KBM-7 (cell line): ENCODE measurements around the gene RNF17.
A peak's percentile ranks its signal among the peaks of the same experiment; 100 is the strongest.
"Not testable (repeated sequence)": the region's sequence is repeated elsewhere in the genome, so short reads cannot be mapped to it uniquely, and the experiment has no call there.

Experiments
- DNase-seq: peaks from one replicate; pipeline ENCODE4 v3.0.0-alpha.2; 2015
- in situ Hi-C: fragments of 300-500 bp; cut with MboI; formaldehyde crosslinking; loops from 2 replicates; pipeline ENCODE4 v1.14.3; 2020; ENCODE audit warnings: low sequenced_read_pairs, low pct_unique_long_range_greater_than_20kb, mixed read lengths

RNF17 gene

GRCh38 chr13:24837528-24837927 is 73.6 kb downstream of the RNF17 start:
- in situ Hi-C loops, DNase-seq: not testable (repeated sequence)

DNA sequence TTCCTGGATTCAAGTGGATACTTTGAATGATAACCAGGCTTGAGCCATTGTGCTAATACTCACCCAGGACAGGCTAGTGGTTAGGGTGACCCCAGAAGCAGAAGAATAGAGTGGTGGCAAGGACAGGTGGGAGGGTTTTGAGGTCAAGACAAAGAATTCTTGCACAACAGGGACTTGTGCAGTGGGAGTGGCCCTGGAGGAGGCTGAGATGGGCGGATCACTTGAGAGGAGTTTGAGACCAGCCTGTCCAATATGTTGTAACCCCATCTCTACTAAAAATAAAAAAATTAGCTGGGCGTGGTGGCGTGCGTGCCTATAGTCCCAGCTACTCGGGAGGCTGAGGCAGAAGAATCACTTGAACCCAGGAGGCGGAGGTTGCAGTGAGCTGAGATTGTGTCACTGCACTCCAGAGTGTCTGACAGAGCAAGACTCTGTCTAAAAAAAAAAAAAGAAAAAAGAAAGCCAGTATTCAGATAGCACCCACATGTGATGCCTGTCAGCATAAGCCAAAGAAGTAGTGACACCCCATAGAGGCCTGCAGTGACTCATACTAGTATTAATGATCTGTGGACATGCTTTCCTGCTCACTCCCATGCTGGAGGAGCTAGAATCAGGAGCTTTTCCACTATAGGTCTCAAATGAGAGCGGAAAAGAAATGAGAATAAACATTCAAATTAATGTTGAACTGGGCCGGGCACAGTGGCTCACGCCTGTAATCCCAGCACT is 78.7 kb downstream of the RNF17 start:
- no peak for DNase-seq
- in situ Hi-C loops = no loop called here

- in situ Hi-C loops = no loop called here
- no peak for DNase-seq
Observed at GRCh38 chr13:24851546-24851945, 87.6 kb downstream of the RNF17 start.

- in situ Hi-C loops = no loop called here
- DNase-seq = no peak
Observed at GRCh38 chr13:24854311-24854710, 90.3 kb downstream of the RNF17 start.

DNA sequence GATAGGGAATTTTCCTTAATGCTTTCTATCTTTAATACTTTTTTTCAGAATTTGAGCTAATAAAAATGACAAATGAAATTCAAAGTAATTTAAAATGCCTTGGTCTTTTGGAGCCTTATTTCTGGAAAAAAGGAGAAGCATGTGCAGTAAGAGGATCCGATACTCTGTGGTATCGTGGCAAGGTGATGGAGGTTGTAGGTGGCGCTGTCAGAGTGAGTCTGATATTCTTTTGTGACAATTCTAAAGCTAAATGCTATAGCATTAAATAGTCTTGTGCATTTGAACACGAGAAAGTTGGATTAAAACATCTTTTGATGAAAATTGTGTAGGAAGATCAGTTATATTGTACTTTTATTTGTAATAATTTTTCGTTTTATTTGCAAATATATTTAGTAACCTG is 95.0 kb downstream of the RNF17 start:
- in situ Hi-C loops = no loop called here
- DNase-seq = no peak

GRCh38 chr13:24860770-24861169 is 96.8 kb downstream of the RNF17 start:
- in situ Hi-C loops = no loop called here

DNA sequence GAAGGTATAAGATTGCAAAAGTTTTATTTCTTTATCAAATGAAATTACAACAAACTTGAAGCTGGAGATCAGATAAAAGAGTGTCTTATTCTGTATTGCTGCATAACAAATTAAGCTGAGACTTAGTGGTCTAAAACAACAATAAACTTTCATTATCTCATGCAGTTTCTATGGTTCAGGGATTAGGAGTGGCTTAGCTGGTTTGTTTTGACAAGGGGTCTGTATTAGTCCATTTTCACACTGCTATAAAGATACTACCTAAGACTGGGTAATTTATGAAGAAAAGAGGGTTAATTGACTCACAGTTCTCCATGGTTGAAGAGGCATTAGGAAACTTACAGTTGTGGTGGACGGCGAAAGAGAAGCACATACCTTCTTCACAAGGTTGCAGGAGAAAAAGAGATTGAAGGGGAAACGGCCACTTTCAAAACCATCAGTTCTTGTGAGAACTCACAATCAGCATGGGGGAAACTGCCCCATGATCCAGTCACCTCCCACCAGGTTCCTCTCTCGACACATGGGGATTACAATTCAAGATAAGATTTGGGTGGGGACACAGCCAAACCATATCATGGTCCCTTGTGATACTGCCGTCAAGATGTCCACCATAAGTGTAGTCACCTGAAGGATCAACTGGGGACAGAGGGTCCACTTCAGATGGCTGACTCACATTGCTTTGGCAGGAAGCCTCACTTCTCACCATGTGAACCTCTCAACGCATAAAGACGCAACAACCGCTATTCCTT is 97.8 kb downstream of the RNF17 start:
- no peak for DNase-seq
- in situ Hi-C loops = no loop called here

More at GRCh38 chr13:24860770-24861169, 96.8 kb downstream of the RNF17 start:
- no peak for DNase-seq

DNA sequence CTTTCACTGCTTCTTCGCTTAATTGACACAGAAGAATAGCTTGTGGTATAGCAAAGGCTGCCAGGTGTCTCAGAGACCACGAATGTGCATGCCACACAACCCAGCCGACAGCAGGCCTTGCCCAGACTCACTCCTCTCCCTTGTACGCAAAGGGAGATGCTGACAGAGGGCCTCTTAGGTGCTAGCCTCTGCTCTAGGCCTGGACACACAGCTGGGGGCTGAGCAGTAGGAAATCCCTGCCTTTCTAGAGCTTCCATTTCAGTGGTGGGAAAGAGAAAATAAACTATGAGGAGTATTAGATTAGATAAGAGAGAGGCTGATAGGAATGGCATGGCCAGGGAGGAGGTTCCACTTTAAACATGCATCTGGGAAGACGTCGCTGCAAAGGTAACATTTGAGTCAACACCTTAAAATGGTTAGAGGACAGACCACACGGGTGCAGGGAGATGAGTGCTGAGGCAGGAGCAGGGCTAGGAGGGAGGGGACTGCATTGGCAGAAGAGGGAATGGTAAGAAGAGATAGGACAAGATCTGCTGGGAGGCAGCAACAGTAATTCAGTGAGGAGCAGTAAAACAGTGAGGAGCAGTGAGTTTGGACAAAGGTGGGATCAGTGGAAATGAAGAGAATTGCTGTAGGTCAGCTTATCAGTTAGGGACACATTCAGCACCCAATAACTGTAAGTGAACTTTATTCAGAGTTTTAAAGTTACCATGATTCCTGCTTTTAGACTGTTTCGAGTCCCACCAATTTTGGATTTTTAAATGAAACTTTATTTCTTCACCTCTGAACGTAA is 100.0 kb downstream of the RNF17 start:
- no peak for DNase-seq
- in situ Hi-C loops = no loop called here

- in situ Hi-C loops = no loop called here
- no peak for DNase-seq
Observed at GRCh38 chr13:24864579-24864978, 100.6 kb downstream of the RNF17 start.

- peak; percentile 8 for DNase-seq
Observed at GRCh38 chr13:24865163-24865953, 101.4 kb downstream of the RNF17 start.

DNA sequence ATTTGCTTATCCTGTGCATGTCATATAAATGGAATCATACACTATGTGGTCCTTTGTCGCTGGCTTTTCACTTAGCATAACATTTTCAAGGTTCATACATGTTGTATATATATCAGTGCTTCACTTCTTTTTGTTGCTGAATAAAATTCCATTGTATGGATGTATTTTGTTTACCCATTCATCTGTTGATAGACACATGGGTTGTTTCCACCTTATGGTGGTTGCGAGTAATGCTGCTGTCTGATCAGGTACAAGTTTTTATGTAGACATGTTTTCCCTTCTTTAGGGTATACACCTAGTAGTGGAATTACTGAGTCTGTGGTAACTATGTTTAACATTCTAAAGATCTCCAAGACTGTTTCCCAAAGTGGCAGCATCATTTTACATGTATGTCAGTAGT is 102.5 kb downstream of the RNF17 start:
- in situ Hi-C loops = no loop called here
- DNase-seq = no peak

More at GRCh38 chr13:24865163-24865953, 101.4 kb downstream of the RNF17 start:
- in situ Hi-C loops = no loop called here

DNA sequence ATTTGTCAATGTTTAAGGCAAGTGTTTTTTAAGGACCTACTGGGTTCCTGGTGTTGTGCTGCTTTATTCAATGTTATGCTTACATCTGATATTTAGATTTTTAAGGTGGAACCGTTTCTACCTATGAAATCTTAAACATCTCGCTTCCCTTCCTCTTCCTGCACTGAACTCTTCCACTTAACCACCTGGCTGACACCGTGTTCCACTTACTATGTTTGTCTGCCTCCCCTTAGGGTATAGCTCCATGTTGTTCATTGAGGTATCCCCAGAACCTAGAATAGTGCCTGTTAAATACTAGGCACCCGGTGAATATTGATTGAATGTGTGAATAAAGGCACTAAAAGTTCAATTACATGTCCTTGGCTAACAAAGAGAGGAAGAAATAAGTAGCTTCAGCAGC is 104.9 kb downstream of the RNF17 start:
- in situ Hi-C loops = no loop called here
- DNase-seq = no peak

- in situ Hi-C loops = no loop called here
- DNase-seq = no peak
Observed at GRCh38 chr13:24870380-24870760, 106.4 kb downstream of the RNF17 start.

GRCh38 chr13:24875566-24875965 is 111.6 kb downstream of the RNF17 start:
- in situ Hi-C loops = no loop called here

DNA sequence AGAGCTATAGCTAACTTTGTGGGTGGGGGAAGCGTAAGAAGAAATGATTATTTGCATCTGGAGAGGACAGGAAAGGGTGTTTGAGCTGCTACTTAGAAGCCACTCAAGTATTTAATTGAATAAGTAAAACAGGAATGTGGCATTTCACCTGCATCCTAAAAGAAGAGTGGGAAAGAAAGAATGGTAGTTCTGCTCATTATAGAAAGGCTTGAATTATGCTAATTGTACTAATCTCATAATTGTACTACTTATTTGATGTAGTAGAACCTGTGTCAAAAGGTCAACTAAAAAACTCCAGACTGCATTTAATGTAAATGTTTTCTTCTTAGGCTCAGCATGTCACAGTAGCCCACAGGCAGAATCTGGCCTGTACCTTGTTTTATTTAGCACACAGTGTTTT is 113.6 kb downstream of the RNF17 start:
- no peak for DNase-seq

More at GRCh38 chr13:24875566-24875965, 111.6 kb downstream of the RNF17 start:
- no peak for DNase-seq

DNA sequence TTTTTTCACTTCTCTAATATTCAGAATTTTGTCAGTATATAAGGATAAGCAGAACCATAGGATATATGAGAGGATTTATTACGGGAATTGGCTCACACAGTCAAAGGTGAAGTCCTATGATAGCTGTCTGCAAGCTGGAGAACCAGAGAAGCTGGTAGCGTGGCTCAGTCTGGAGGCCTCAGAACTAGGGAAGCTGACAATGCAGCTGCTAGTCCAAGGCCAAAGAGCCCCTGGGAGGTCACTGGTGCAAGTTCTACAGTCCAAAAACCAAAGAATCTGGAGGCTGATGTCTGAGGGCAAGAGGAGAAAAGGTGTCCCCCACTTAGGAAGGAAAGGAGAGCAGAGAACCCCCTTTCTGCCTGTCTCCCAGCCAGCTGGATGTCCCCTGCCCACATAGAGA is 114.4 kb downstream of the RNF17 start:
- no peak for DNase-seq
- in situ Hi-C loops = no loop called here

More for the DNA sequence above, 113.6 kb downstream of the RNF17 start:
- in situ Hi-C loops = no loop called here

DNA sequence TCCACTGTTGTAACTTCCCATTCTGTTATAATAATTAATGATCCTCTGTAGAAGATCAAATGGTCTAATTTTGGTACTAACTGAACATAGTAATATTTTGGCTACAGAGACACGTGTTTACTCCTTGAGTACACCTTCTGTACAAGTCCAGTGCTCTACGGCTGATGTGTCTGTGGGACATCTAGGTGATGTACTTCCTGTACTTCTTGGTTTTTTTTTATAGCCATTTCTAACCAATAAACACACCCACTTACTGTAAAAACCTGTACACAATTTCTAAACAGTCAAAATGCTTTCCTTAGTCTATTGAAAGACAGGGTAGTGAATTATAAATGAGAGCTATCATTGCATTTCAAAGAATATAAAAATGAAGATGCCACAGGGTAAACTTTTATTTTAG is 118.7 kb downstream of the RNF17 start:
- no peak for DNase-seq
- in situ Hi-C loops = no loop called here

- in situ Hi-C loops = no loop called here
- DNase-seq = no peak
Observed at GRCh38 chr13:24887759-24888158, 123.8 kb downstream of the RNF17 start.

- DNase-seq = peak; percentile 20
- in situ Hi-C loops = no loop called here
Observed at GRCh38 chr13:24888291-24888931, 124.4 kb downstream of the RNF17 start.
